Breast epithelium (tissue), 3 donors: ENCODE measurements around the gene ARHGEF7.

ENCODE experiments used
- CTCF ChIP-seq, 3 donors: fragments of 450-650 bp; IDR thresholded peaks; one replicate each; pipeline ENCODE4 v1.5.1; 2016 to 2017; ENCODE audit warnings: antibody characterized with exemption in 3 of 3, mild to moderate bottlenecking in 3 of 3, moderate library complexity in 3 of 3
- POLR2A ChIP-seq: fragments of 450-650 bp; IDR thresholded peaks from one replicate; pipeline ENCODE4 v1.6.1; 2016; ENCODE audit warnings: antibody characterized with exemption, mild to moderate bottlenecking, moderate library complexity

GRCh38 chr13:111317042-111317550 lies 202.0 kb downstream of the ARHGEF7 start:
- no peak for TF ChIP-seq CTCF (IDR thresholded peaks at IDR 0.05)
- TF ChIP-seq POLR2A: no peak
